Prostate gland (tissue), 2 donors: ENCODE data around the gene DPH1.

Source experiments
- POLR2A ChIP-seq: fragments of 450-650 bp; IDR thresholded peaks from one replicate; pipeline ENCODE4 v1.6.1; 2016; ENCODE audit warnings: antibody characterized with exemption, mild to moderate bottlenecking
- TF ChIP-seq, protein P1 (sequence below), 4 experiments: fragments of 200-600 bp in 2 of 4; fragments of 450-650 bp in 2 of 4; sonication (generic) in 2 of 4; IDR thresholded peaks; 1 replicate in 3 of 4; 2 replicates in 1 of 4; pipeline ENCODE4 v1.5.1; 2016 to 2019; ENCODE audit warnings: antibody characterized with exemption in 4 of 4, mild to moderate bottlenecking in 2 of 4, moderate library complexity in 2 of 4

DNA sequence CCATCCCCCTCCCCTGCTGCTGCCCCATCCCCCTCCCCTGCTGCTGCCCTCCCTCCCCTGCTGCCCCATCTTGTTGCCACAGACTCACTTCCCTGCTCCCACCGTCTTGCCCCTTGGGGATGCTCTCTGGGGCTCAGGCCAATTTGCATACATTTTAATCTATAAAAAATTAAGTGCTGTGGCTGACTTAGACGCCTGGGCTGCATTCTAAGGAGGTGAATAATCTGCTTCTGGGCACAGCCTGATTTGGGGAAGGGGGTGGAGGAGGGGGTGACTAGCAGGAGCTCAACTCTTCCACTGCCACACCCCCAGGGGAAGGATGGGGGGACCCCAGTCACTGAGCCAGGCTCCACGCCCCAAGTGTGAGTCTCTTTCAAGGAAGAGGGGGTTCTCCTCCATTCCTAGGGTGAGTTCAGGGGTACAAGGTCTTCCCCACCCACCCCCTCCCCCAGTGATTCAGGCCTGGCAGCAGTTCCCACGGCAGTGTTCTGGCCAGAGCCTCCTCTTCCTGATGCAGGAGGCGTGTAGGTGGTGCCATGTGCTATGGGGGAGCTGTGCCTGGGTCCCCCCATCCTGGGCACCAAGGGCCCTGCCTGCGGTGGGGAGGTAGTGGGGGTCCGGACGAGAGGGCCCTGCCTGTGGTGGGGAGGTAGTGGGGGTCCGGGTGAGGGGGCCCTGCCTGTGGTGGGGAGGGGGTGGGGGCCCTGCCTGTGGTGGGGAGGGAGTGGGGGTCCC lies 5.0 kb downstream of the DPH1 start:
- TF ChIP-seq POLR2A: no peak
- TF ChIP-seq, protein P1, sequence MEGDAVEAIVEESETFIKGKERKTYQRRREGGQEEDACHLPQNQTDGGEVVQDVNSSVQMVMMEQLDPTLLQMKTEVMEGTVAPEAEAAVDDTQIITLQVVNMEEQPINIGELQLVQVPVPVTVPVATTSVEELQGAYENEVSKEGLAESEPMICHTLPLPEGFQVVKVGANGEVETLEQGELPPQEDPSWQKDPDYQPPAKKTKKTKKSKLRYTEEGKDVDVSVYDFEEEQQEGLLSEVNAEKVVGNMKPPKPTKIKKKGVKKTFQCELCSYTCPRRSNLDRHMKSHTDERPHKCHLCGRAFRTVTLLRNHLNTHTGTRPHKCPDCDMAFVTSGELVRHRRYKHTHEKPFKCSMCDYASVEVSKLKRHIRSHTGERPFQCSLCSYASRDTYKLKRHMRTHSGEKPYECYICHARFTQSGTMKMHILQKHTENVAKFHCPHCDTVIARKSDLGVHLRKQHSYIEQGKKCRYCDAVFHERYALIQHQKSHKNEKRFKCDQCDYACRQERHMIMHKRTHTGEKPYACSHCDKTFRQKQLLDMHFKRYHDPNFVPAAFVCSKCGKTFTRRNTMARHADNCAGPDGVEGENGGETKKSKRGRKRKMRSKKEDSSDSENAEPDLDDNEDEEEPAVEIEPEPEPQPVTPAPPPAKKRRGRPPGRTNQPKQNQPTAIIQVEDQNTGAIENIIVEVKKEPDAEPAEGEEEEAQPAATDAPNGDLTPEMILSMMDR (IDR thresholded peaks at IDR 0.05): no peak
